Measurements from ENCODE around the gene SAMD11.

The SAMD11 gene

DNA sequence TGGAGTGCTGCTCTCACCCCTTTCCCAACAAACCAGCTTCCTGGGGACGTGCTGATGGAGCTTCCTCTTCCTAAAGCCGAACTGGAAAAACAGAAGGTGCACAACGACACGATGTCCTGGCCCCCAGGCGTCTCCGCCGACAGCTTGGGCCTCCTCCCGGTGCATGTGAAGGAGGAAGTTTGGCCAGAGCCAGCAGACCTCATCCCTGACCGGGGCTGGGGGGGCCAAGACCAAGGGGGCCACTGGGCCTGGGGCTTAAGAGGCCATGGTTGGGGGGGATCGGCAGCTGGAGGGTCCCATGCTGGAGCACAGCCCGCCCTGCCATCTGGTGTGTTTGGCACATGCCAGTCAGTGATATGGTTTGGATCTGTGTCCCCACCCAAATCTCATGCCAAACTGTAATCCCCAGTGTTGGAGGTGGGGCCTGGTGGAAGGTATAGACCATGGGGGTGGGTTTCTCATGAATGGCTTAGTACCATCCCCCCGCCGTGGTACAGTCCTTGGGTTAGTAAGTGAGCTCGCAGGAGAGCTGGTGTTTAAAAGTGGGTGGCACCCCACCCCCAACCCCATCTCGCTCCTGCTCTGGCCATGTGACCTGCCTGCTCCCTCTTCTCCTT lies 69.8 kb downstream of the SAMD11 start:
- no peak for DNase-seq (ENCODE audit: low read depth in 3 of 3)

Measured in stimulated activated CD4-positive, alpha-beta T cell treated with anti-CD3 and anti-CD28 coated beads, TNF-alpha, amount 100 ng/mL, for 4 hours (primary cell).